Smooth muscle cell (in vitro differentiated cells): ENCODE results near the gene TMUB1. TPM values are rescaled to one million over a fixed set of nuclear protein-coding genes. Genes with fewer than 3 reads are reported as not detected.

ENCODE experiments used
- DNase-seq: peaks from one replicate; lab custom pipeline; 2025; ENCODE audit not compliant: unreplicated experiment; lab: John Stamatoyannopoulos, UW
- H2AFZ ChIP-seq: fragments of 200-600 bp; sonication (generic); 2 replicates; pipeline ENCODE4 v1.6.0; 2016; ENCODE audit warnings: antibody characterized with exemption, low read depth, mild to moderate bottlenecking
- H3F3A ChIP-seq: fragments of 200-600 bp; sonication (generic); 2 replicates; pipeline ENCODE4 v1.6.0; 2017; ENCODE audit warnings: antibody characterized with exemption, low read depth
- H3K27ac ChIP-seq: fragments of 200-600 bp; sonication (generic); 2 replicates; pipeline ENCODE4 v1.5.1; 2016; ENCODE audit warnings: low read depth, mild to moderate bottlenecking
- H3K27me3 ChIP-seq: fragments of 200-600 bp; sonication (generic); 2 replicates; pipeline ENCODE4 v1.6.1; 2016; ENCODE audit warnings: low read depth, mild to moderate bottlenecking
- H3K36me3 ChIP-seq: fragments of 200-600 bp; sonication (generic); 2 replicates; pipeline ENCODE4 v1.5.1; 2016; ENCODE audit warnings: low read depth
- H3K4me1 ChIP-seq: fragments of 200-600 bp; sonication (generic); 2 replicates; pipeline ENCODE4 v1.5.1; 2016; ENCODE audit warnings: low read depth
- H3K4me2 ChIP-seq: fragments of 200-600 bp; sonication (generic); 2 replicates; pipeline ENCODE4 v1.6.0; 2016; ENCODE audit warnings: mild to moderate bottlenecking
- H3K4me3 ChIP-seq: fragments of 200-600 bp; sonication (generic); 2 replicates; pipeline ENCODE4 v1.5.1; 2016; ENCODE audit warnings: mild to moderate bottlenecking
- H3K79me2 ChIP-seq: fragments of 200-600 bp; sonication (generic); 2 replicates; pipeline ENCODE4 v1.6.0; 2016; ENCODE audit warnings: low read depth, mild to moderate bottlenecking
- H3K9ac ChIP-seq: fragments of 200-600 bp; sonication (generic); 2 replicates; pipeline ENCODE4 v1.6.0; 2016; ENCODE audit warnings: low read depth
- H3K9me3 ChIP-seq: fragments of 200-600 bp; sonication (generic); replicated peaks from 2 replicates; pipeline ENCODE4 v1.5.1; 2016; ENCODE audit warnings: low read depth
- H4K20me1 ChIP-seq: fragments of 200-600 bp; sonication (generic); 2 replicates; pipeline ENCODE4 v1.6.0; 2016; ENCODE audit warnings: low read depth
- WGBS: methylation state at CpG from one replicate; pipeline ENCODE4 v1.1.7; 2016; ENCODE audit warnings: low lambda C conversion rate; 5-methylcytosine and 5-hydroxymethylcytosine counted together
- polyA plus RNA-seq: library from polyadenylated mRNA; unstranded; fragments of >200 nt; fragmentation: Nextera tagmentation; extraction: Ambion mirVana; gene quantifications from 2 replicates; pipeline ENCODE4 v1.2.1, GENCODE V29; 2016
- total RNA-seq: library from RNA; depleted of rRNA; stranded (reverse); fragments of >200 nt; gene quantifications from 2 replicates; pipeline ENCODE4 v1.2.3, GENCODE V29; 2014
- TF ChIP-seq, protein P1 (sequence below): fragments of 200-600 bp; sonication (generic); IDR thresholded peaks from 2 replicates; pipeline ENCODE4 v1.5.1; 2017; ENCODE audit warnings: borderline replicate concordance, mild to moderate bottlenecking, antibody characterized with exemption; ENCODE audit not compliant: insufficient read depth, poor library complexity, severe bottlenecking

The TMUB1 gene
- total and polyA plus RNA-seq, 2 experiments from 2014 or later, result 35.9 to 69.8 TPM

DNA sequence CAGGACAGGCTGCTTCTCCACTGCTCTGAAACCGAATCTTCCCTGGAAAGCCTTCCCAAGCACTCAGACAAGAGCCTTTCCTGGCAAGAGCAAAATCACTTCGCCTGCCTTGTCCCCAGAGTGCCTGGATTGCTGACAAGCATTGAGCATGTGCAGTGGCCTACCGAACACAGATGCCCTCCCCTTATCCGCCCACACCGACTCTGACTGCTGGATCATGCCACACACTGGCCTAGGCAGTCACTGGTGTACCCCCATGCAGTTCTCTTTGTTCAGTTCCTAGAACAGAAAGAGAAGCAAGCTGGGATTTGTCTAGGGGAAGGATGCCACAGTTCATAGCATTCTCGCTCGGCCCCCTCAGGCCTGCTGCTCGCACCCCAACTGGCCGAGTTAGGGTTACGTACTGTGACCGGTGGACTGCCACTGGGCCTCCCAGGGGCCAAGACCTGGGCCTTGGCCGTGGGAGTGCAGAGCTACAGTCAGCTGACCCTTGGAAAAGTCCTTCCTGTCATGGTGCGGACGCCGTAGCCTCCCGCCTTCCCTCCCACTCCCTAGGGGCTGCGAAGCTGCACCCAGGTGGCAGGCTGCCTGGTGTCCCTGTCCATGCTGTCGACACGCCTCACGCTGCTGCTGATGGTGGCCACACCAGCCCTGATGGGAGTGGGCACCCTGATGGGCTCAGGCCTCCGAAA, 48.1 kb downstream of the TMUB1 start:
- H3K79me2 ChIP-seq, result peaks cover 12% of the 10 kb centered on the region
- no peaks in the 10 kb centered on the region for H3K27me3 ChIP-seq
- 86% methylated on average over 21 of the region's 21 CpGs for WGBS
- no peaks in the 10 kb centered on the region for H3K36me3 ChIP-seq
- no peak overlapping the region for H3K27ac ChIP-seq
- peaks cover 2% of the 10 kb centered on the region for H3K4me1 ChIP-seq
- H2AFZ ChIP-seq, result no peak overlapping the region
- H3K9ac ChIP-seq, result no peak overlapping the region
- TF ChIP-seq, protein P1, sequence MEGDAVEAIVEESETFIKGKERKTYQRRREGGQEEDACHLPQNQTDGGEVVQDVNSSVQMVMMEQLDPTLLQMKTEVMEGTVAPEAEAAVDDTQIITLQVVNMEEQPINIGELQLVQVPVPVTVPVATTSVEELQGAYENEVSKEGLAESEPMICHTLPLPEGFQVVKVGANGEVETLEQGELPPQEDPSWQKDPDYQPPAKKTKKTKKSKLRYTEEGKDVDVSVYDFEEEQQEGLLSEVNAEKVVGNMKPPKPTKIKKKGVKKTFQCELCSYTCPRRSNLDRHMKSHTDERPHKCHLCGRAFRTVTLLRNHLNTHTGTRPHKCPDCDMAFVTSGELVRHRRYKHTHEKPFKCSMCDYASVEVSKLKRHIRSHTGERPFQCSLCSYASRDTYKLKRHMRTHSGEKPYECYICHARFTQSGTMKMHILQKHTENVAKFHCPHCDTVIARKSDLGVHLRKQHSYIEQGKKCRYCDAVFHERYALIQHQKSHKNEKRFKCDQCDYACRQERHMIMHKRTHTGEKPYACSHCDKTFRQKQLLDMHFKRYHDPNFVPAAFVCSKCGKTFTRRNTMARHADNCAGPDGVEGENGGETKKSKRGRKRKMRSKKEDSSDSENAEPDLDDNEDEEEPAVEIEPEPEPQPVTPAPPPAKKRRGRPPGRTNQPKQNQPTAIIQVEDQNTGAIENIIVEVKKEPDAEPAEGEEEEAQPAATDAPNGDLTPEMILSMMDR, result no peak
- DNase-seq, result no peak
- H3K4me3 ChIP-seq, result no peak overlapping the region
- H3F3A ChIP-seq, result peaks cover 18% of the 10 kb centered on the region
- no peak overlapping the region for H3K4me2 ChIP-seq
- H4K20me1 ChIP-seq, result no peaks in the 10 kb centered on the region
- H3K9me3 ChIP-seq, result no peaks in the 10 kb centered on the region

DNA sequence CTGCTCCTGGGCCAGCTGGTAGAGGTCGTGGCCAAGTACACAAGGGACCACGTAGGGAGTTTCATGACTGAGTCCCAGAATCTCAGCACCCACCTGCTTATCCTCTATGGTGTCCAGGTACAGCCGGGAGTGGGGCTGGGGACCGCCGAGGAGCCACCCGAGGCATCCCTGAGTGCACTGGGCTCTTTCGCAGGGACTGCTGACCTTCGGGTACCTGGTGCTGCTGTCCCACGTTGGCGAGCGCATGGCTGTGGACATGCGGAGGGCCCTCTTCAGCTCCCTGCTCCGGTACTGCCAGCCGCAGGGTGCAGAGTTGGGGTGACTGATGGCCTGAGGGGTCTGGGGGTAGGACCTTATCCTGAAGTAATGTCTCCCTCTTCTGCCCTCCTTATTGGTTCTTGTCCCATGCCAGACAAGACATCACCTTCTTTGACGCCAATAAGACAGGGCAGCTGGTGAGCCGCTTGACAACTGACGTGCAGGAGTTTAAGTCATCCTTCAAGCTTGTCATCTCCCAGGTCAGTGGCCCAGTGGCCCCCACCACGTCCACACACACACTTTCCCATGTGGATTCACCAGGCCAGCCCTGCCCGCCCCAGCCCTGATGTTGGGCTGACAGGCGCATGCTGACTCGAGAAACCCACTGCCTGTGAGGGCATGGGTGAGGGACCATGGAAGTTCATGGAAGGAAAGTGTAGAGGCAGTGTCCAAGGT, 48.8 kb downstream of the TMUB1 start:
- Histone ChIP-seq H3K27ac (no peak overlapping the region), H2AFZ (no peak overlapping the region), H3K4me1 (no peaks in the 10 kb centered on the region), H3K36me3 (no peaks in the 10 kb centered on the region), H3K27me3 (no peaks in the 10 kb centered on the region), H3F3A (peaks cover 12% of the 10 kb centered on the region), H4K20me1 (no peaks in the 10 kb centered on the region), H3K9me3 (no peaks in the 10 kb centered on the region), H3K4me2 (no peak overlapping the region), H3K4me3 (no peak overlapping the region), H3K79me2 (peaks cover 18% of the 10 kb centered on the region), H3K9ac (no peak overlapping the region)
- TF ChIP-seq, protein P1, result no peak
- 96% methylated on average over 21 of the region's 21 CpGs for WGBS
- DNase-seq, result no peak

DNA sequence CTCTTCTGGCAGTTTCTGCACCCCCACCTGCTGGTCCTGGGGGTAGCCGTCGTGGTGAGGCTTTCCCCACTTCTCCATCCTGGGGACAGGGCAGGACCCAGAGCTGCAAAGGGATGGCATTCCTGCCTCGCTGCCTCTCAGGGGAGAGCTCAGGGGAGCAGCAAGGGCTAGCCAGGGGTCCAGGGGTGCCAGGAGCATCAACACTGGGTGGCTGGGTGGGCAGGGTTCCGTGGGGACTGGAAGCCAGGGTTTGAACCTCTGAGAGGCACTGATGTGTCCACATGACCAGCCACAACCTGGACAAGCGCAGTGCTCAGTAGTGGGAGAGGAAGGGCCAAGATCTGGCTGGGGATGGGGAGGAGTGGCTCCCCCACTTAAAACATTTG, 49.4 kb downstream of the TMUB1 start:
- Histone ChIP-seq H3K27me3 (no peaks in the 10 kb centered on the region), H3K9me3 (no peaks in the 10 kb centered on the region), H3K4me3 (no peak overlapping the region), H3F3A (peaks cover 11% of the 10 kb centered on the region), H3K4me2 (no peak overlapping the region), H2AFZ (no peak overlapping the region), H3K9ac (no peak overlapping the region), H3K79me2 (peaks cover 22% of the 10 kb centered on the region), H3K36me3 (no peaks in the 10 kb centered on the region), H4K20me1 (no peaks in the 10 kb centered on the region), H3K27ac (no peak overlapping the region), H3K4me1 (peaks cover 3% of the 10 kb centered on the region)
- TF ChIP-seq, protein P1, result no peak
- 95% methylated on average over 5 of the region's 5 CpGs for WGBS
- no peak for DNase-seq
